ENCODE measurements around the gene PLEKHA1.

Gene PLEKHA1

DNA sequence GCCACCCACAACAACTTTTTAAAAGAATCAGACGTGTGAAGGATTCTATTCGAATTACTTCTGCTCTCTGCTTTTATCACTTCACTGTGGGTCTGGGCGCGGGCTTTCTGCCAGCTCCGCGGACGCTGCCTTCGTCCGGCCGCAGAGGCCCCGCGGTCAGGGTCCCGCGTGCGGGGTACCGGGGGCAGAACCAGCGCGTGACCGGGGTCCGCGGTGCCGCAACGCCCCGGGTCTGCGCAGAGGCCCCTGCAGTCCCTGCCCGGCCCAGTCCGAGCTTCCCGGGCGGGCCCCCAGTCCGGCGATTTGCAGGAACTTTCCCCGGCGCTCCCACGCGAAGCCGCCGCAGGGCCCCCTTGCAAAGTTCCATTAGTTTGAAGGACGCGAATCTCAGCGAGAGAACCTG lies 86.4 kb downstream of the PLEKHA1 start:
- peak overlapping the region; percentile 45 for H3K4me3 ChIP-seq (replicated peaks; ENCODE audit: low read depth, low read length)
- DNase-seq (ENCODE audit: extremely low read depth, low read depth): no peak
- no peak for TF ChIP-seq CTCF (IDR thresholded peaks at IDR 0.05; ENCODE audit: low read depth, low read length, missing control alignments)

DNA sequence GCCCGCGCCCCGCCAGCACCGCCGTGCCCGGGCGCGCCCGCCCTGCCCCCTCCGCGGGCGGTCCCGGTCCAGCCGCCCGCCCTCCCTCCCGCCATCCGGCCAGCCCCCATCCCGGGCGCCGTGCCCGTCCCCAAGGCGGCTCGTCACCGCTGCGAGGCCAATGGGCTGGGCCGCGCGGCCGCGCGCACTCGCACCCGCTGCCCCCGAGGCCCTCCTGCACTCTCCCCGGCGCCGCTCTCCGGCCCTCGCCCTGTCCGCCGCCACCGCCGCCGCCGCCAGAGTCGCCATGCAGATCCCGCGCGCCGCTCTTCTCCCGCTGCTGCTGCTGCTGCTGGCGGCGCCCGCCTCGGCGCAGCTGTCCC lies 86.8 kb downstream of the PLEKHA1 start, which contains the start of gene HTRA1:
Gene HTRA1 (plus strand): TSS at position 187 of the 362 bp plus-strand sequence. CDS start 100 bp downstream, at position 287.
- TF ChIP-seq CTCF (IDR thresholded peaks at IDR 0.05; ENCODE audit: low read depth, low read length, missing control alignments): no peak
- no peak for DNase-seq (ENCODE audit: extremely low read depth, low read depth)
- peak within 1 kb of the TSS; percentile 47 for H3K4me3 ChIP-seq (replicated peaks; ENCODE audit: low read depth, low read length)

DNA sequence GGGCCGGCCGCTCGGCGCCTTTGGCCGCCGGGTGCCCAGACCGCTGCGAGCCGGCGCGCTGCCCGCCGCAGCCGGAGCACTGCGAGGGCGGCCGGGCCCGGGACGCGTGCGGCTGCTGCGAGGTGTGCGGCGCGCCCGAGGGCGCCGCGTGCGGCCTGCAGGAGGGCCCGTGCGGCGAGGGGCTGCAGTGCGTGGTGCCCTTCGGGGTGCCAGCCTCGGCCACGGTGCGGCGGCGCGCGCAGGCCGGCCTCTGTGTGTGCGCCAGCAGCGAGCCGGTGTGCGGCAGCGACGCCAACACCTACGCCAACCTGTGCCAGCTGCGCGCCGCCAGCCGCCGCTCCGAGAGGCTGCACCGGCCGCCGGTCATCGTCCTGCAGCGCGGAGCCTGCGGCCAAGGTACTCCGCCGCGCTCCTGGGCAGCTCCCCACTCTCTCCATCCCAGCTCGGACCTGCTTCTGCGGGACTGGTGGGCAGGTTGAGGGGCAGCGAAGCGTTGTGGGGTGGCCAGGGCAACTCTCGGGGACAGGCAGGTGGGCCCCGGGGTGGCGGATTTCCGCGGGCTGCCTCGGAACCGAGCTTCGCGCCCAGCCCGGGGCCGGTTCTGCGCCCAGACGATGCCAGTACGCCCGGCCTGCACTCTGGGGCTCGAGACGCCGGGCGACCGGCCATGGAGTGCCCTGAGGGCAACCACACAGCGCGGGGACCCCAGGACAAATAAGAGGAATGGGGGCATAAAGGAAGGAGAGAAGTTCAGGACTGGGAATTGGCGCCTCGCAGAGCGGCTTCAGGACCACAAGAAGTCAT lies 87.4 kb downstream of the PLEKHA1 start:
- TF ChIP-seq CTCF (IDR thresholded peaks at IDR 0.05; ENCODE audit: low read depth, low read length, missing control alignments): no peak
- no peak for DNase-seq (ENCODE audit: extremely low read depth, low read depth)
- H3K4me3 ChIP-seq (replicated peaks; ENCODE audit: low read depth, low read length): peak overlapping the region; percentile 47

- TF ChIP-seq CTCF (IDR thresholded peaks at IDR 0.05; ENCODE audit: low read depth, low read length, missing control alignments): no peak
- DNase-seq (ENCODE audit: extremely low read depth, low read depth): no peak
- peak overlapping the region; percentile 47 for H3K4me3 ChIP-seq (replicated peaks; ENCODE audit: low read depth, low read length)
Measured at GRCh38 chr10:122462533-122463465, 88.3 kb downstream of the PLEKHA1 start.

DNA sequence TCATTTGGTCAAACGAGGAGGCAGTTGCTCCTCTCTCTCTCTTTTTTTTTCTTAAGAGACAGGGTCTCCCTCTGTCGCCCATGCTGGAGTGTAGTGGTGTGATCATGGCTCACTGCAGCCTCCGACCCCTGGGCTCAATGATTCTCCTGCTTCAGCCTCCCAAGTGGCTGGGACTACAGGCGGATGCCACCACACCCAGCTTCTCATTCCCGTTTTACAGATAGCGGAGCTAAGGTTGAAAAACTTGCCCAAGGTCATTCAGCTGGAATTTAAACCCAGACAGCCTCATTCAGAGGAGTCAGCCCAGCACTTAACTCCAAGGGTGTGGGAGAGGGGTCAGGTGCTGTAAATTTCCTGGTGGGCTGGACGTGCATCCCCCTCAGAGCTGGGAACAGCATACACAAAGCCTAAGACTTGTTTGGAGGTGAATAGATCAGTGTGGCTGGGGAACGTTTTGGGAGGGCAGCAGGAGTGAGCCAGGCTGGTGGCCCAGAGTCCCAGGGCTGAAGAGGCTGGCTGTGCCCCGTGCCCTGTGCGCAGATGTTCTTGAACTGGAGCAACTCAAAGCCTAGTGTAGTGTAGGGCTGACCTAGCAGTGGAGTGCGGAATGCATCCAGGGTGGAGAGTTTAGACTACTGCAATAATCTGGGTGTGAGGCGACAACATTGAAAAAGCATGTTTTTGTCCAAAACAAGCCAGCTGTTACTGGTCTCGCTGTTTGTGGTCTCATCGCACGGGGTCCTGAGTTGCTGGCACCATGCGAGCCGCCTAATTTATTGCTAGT lies 89.2 kb downstream of the PLEKHA1 start:
- H3K4me3 ChIP-seq (replicated peaks; ENCODE audit: low read depth, low read length): no peak overlapping the region; the same call in 1 of the 2 replicates
- no peak for DNase-seq (ENCODE audit: extremely low read depth, low read depth)
- no peak for TF ChIP-seq CTCF (IDR thresholded peaks at IDR 0.05; ENCODE audit: low read depth, low read length, missing control alignments)

DNA sequence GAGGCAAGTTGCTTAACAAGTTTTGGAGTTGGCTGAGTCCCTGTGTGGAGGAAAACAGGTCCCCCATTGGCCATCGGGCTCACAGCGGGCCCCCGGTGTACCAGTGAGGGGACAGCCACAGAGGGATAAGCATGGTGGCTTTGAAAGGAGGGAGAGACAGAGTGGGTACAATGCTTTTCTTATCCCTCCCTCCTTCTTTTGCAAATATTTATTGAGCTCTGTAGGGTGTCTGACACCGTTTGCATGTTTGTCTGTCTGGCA lies 89.7 kb downstream of the PLEKHA1 start:
- no peak for DNase-seq (ENCODE audit: extremely low read depth, low read depth)
- TF ChIP-seq CTCF (IDR thresholded peaks at IDR 0.05; ENCODE audit: low read depth, low read length, missing control alignments): no peak

More for the DNA sequence above, 89.7 kb downstream of the PLEKHA1 start:
- no peak overlapping the region for H3K4me3 ChIP-seq (replicated peaks; ENCODE audit: low read depth, low read length)
